Immature natural killer cell (primary cell): Measurements from ENCODE around the gene CALHM2. TPM values are rescaled to one million over a fixed set of nuclear protein-coding genes. Genes with fewer than 3 reads are reported as not detected.

Source experiments
- DNase-seq, 3 donors: peaks; one replicate each; pipeline ENCODE4 v3.0.0; 2022; ENCODE audit warnings: mixed read lengths in 1 of 3
- H3K27ac Mint-ChIP-seq, 6 donors: one replicate each; pipeline ENCODE4 v1.8.0; 2020; ENCODE audit warnings: mixed read lengths in 6 of 6, mild to moderate bottlenecking in 5 of 6, inconsistent platforms in 4 of 6, moderate library complexity in 3 of 6
- H3K27me3 Mint-ChIP-seq, 3 donors: one replicate each; pipeline ENCODE4 v1.8.0; 2020 to 2021; ENCODE audit warnings: low read depth in 3 of 3, mild to moderate bottlenecking in 3 of 3, mixed read lengths in 3 of 3, moderate library complexity in 3 of 3, inconsistent platforms in 1 of 3
- H3K36me3 Mint-ChIP-seq, 3 donors: one replicate each; pipeline ENCODE4 v1.8.0; 2020; ENCODE audit warnings: mixed read lengths in 3 of 3, inconsistent platforms in 2 of 3, mild to moderate bottlenecking in 2 of 3
- H3K4me1 Mint-ChIP-seq, 2 donors: one replicate each; pipeline ENCODE4 v1.8.0; 2020; ENCODE audit warnings: inconsistent platforms in 2 of 2, mild to moderate bottlenecking in 2 of 2, mixed read lengths in 2 of 2, moderate library complexity in 1 of 2
- H3K4me3 Mint-ChIP-seq, 5 donors: one replicate each; pipeline ENCODE4 v1.8.0; 2020; ENCODE audit warnings: mild to moderate bottlenecking in 5 of 5, mixed read lengths in 5 of 5, inconsistent platforms in 3 of 5, moderate library complexity in 3 of 5
- H3K9me3 Mint-ChIP-seq, 6 donors: one replicate each; pipeline ENCODE4 v1.8.0; 2020; ENCODE audit warnings: mild to moderate bottlenecking in 6 of 6, mixed read lengths in 6 of 6, inconsistent platforms in 4 of 6, moderate library complexity in 3 of 6
- polyA plus RNA-seq, 3 donors: library from polyadenylated mRNA; unstranded; fragments of 300-500 nt; fragmentation: Illumina TruSeq; gene quantifications; one replicate each; pipeline ENCODE4 v1.2.3, GENCODE V29; 2021

The CALHM2 gene
- polyA plus RNA-seq, 3 donors from 2014 or later = 43.3 to 125 (median 72.6) TPM

DNA sequence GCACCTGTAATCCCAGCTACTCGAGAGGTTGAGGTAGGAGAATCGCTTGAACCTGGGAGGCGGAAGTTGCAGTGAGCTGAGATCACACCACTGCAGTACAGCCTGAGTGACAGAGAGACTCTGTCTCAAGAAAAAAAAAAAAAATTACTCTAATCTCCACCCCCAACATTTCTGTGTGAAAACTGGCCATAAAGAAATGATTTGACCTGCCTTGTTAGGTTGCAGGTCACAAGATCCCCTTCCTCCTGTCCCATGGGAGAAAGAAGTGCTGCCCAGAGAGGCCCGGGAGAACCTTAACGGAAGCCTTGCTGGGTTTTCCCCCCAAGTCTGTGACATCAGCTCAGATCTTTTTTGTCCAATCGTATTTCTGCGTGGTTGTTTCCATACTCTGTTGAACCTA is 15.2 kb upstream of the CALHM2 start:
- peaks cover 45% of the 10 kb centered on the region in 2 donors for H3K4me1 Mint-ChIP-seq
- no peak for DNase-seq
- peak overlapping the region in 4 of 6 donors; percentile 34 to 85 (median 58) for H3K27ac Mint-ChIP-seq
- peaks cover 3 to 5% (median 3%) of the 10 kb centered on the region in 3 donors for H3K27me3 Mint-ChIP-seq
- H3K9me3 Mint-ChIP-seq = no peaks in the 10 kb centered on the region
- H3K36me3 Mint-ChIP-seq = no peaks in the 10 kb centered on the region
- H3K4me3 Mint-ChIP-seq = no peak overlapping the region

DNA sequence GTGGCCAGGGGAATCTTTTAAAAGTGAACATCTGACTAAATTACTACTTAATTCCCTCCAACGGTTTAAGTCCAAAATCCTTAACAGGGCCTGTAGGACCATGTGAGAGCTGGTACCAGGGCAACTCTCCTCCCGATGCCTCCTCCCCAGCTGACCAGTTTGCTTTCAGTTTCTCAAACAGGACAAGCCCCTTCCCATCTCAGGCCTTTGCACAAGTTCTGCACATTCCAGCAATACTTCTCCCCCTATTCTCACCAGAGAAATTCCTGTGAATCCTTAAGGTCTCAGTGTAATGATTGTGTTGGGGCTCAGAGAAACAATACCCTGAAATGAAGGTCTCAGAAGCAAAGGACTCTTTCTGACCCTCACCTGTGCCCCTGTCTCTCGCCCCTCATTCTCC is 14.6 kb upstream of the CALHM2 start:
- no peak overlapping the region for H3K4me3 Mint-ChIP-seq
- no peak for DNase-seq
- peaks cover 38% of the 10 kb centered on the region in 2 donors for H3K4me1 Mint-ChIP-seq
- peaks cover 3 to 5% (median 3%) of the 10 kb centered on the region in 3 donors for H3K27me3 Mint-ChIP-seq
- H3K27ac Mint-ChIP-seq = peak overlapping the region in 4 of 6 donors; percentile 39 to 85 (median 48)
- no peaks in the 10 kb centered on the region for H3K9me3 Mint-ChIP-seq
- no peaks in the 10 kb centered on the region for H3K36me3 Mint-ChIP-seq

DNA sequence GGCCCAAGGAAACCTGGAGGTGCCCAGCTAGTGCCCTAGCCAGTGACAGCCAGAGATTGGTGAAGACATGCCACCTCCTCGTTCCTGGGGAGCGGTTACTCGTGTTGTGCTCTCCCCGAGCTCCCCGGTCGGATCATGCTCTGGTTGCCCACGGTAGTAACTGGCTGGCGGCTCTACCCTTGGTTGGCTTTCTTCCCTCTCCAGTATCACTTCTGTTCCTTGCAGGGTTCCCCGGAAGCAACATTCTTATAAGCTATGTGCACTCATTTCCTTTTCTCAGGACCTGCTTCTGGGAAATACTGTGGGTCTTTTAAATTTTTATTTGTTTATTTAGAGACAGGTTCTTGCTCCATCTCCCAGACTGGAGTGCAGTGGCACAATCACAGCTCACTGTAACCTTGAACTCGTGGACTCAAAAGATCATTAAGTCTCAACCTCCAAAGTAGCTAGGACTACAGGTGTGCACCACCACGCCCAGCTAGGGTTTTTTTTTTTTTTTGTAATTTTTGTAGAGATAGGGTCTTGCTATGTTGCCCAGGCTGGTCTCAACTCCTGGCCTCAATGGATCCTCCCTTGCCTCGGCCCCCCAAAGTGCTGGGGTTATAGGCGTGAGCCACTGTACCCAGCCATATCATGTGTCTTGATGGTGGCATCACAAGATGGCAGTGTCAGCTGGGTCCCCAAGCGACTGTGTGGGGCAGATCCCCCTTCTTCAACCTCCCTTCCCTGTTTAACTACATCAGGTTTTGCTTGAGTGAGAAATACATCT is 13.4 kb upstream of the CALHM2 start:
- no peak for DNase-seq
- H3K4me1 Mint-ChIP-seq = peaks cover 26 to 28% of the 10 kb centered on the region in 2 donors
- H3K4me3 Mint-ChIP-seq = no peak overlapping the region
- H3K9me3 Mint-ChIP-seq = no peaks in the 10 kb centered on the region
- no peaks in the 10 kb centered on the region for H3K36me3 Mint-ChIP-seq
- H3K27ac Mint-ChIP-seq = no peak overlapping the region
- peaks cover 1 to 3% (median 2%) of the 10 kb centered on the region in 3 donors for H3K27me3 Mint-ChIP-seq

DNA sequence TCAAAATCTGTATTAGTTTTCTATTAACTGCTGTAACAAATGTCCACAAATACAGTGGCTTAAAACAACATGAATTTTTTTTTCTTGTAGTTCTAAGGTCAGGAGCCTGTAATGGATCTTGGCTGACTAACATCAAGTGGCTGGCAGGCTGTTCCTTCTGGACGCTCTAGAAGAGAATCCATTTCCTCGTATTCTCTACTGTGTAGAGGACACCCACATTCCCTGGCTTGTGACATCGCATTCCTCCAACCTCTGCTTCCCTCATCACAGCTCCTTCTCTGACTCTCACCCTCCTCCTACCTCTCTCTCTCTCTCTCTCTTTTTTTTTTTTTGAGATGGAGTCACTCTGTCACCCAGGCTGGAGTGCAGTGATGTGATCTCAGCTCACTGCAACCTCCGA is 11.3 kb upstream of the CALHM2 start:
- peak overlapping the region in 1 of 6 donors; percentile 85 for H3K27ac Mint-ChIP-seq
- peaks cover 28 to 32% of the 10 kb centered on the region in 2 donors for H3K4me1 Mint-ChIP-seq

DNA sequence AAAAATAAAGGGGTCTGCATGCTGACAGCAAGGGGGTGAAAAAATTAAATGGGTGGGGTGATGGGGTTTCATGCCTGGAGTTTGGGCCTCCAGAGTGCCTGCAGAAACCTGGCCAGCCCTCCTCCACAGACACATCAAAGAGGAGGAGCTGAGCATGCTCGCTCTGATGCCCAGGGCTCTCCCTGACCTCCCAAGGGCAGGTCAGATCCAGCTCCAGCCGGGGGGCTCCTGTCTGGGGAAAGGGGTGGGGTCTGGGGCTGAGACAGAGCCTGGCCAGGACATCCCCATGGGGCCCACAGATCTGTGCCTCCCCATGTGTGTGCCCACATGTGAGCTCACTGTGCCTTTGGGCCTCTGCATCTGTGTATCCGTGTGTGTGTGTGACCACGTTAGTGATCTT is 7.4 kb upstream of the CALHM2 start:
- H3K27ac Mint-ChIP-seq = peak overlapping the region; percentile 76 to 92 (median 84)

More for the DNA sequence above, 11.3 kb upstream of the CALHM2 start:
- Mint-ChIP-seq H3K27me3 (peaks cover 0 to 2% (median 0%) of the 10 kb centered on the region in 3 donors), H3K4me3 (no peak overlapping the region), H3K36me3 (no peaks in the 10 kb centered on the region), H3K9me3 (no peaks in the 10 kb centered on the region)
- no peak for DNase-seq

DNA sequence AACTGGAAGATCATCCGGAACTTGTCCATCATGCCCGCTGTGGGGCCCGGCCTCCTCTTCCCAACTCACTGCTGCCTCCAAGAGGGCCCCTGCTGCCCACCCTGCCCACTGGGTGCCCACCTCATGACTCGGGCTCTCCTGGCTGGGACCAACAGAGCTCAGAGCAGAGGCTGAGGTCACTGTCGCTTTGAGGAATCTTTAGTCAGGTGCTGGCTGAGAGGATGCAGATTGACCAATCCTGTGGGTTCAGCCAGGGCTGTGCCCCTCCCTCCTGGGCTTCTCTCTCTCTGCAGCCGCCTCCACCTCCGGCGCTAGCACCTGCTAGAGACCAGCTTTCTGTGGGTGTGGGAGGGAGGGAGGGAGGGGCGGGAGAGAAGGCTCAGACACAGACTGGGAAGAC is 6.5 kb upstream of the CALHM2 start, which contains the start of gene CALHM1:
Gene CALHM1, minus strand, starts transcription at position 181 of the 400 bp plus-strand sequence. Its CDS starts 149 bp downstream, at position 32.
- Mint-ChIP-seq H3K27ac (peak within 1 kb of the TSS; percentile 76 to 92 (median 84)), H3K27me3 (peaks cover 0 to 2% (median 0%) of the 10 kb centered on the region in 3 donors), H3K4me3 (peak within 1 kb of the TSS; percentile 74 to 80 (median 78)), H3K4me1 (peaks cover 25 to 29% of the 10 kb centered on the region in 2 donors), H3K36me3 (no peaks in the 10 kb centered on the region), H3K9me3 (no peaks in the 10 kb centered on the region)
- DNase-seq = peak in 2 of 3 donors; percentile 25 to 26

More for the DNA sequence above, 7.4 kb upstream of the CALHM2 start:
- no peaks in the 10 kb centered on the region for H3K36me3 Mint-ChIP-seq
- H3K4me3 Mint-ChIP-seq = peak overlapping the region; percentile 74 to 80 (median 78)
- H3K27me3 Mint-ChIP-seq = peaks cover 0 to 2% (median 0%) of the 10 kb centered on the region in 3 donors
- peaks cover 22 to 26% of the 10 kb centered on the region in 2 donors for H3K4me1 Mint-ChIP-seq
- no peaks in the 10 kb centered on the region for H3K9me3 Mint-ChIP-seq
- no peak for DNase-seq

DNA sequence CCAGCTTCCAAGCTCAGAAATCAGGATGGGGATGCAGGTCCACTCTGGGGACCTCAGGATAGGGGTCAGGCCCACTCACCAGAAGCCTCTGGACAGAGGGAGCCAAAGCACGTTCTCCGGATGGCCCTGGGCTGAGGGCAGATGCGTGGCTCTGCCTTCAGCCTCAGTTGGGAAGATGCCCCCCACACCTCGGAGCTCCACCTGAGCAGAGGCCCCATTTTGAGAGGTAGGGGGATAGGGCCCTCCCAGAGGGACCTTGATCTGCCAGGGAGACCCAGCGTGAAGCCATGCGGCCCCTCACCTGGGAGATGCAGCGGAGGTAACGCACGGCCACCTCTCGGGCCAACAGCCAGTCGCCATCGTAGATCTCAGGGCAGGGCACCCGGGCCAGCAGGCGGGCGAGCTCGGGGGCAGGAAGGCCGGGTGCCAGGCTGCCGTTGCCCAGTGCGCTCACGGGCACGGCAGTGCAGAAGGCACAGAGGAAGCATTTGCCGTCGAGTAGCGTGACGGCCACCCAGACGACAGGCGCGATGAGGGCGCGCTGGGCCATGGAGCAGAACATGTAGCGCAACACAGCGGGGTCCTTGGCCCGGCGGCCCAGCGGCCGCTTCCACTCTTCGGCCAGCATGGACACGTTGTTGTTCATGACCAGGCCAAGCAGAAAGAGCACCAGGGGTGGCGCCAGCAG is 5.9 kb upstream of the CALHM2 start:
- Mint-ChIP-seq H3K9me3 (no peaks in the 10 kb centered on the region), H3K36me3 (no peaks in the 10 kb centered on the region), H3K4me3 (peak overlapping the region in 2 of 5 donors; percentile 35 to 60), H3K27me3 (peaks cover 0 to 2% (median 0%) of the 10 kb centered on the region in 3 donors), H3K27ac (peak overlapping the region in 2 of 6 donors; percentile 5 to 67), H3K4me1 (peaks cover 30 to 36% of the 10 kb centered on the region in 2 donors)
- DNase-seq = no peak

DNA sequence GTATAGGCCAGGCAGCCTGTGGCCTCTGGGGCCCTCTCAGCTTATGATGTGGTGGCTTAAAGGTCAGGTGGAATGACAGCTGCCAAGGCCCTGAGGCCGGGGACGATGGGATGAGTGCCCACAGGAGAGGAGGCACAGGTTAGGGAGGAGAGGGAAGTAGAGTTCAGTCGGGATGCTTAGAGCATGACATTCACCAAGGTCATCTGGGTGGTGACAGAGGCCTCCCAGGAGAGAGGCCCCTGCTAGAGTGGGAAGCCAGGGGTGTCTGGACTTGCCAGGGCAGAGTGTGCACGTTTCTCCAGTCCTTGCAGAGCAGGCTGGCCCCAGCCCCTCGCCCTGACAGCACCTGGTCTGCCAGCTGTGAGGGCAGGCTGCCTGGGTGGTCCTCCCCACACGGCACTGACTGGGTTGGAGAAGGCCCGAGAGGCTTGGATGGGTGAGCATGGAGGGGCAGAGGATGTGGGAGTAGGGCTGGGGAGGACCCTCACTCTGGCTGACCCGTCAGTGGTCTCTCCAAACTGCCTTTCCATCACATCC is 5.1 kb upstream of the CALHM2 start:
- Mint-ChIP-seq H3K27me3 (peaks cover 0 to 2% (median 0%) of the 10 kb centered on the region in 3 donors), H3K4me3 (peak overlapping the region in 2 of 5 donors; percentile 30 to 50), H3K27ac (peak overlapping the region in 5 of 6 donors; percentile 27 to 86 (median 74)), H3K36me3 (no peaks in the 10 kb centered on the region), H3K4me1 (peaks cover 35 to 42% of the 10 kb centered on the region in 2 donors), H3K9me3 (no peaks in the 10 kb centered on the region)
- DNase-seq = no peak

DNA sequence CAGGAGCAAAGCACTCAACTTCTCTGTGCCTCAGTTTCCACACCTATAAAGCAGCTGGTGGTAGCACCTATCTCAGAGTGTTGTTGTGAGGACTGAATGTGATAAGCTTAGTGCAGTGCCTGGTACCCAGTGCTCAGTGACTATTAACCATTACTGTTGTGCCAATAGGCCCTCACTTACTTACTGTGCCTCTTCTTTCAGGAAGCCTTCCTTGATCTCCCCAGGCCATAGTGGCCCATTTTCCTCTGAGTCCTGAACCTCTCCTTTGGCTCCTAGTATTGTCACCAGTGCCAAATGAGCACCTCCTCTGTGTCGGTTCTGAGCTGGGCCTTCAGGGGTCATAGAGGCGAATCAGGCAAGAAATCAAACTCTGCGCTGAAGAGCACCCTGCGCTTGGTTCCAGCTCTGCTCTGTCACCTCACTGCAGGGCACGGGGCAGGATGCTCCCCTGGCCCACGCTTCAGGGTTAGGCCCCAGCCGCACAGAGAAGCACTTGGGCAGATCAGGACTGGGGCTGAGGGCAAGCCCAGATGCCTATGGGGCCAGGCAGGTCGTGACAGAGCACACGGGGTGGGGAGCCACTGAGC is 4.0 kb upstream of the CALHM2 start:
- H3K36me3 Mint-ChIP-seq = peaks cover 0 to under 1% (median 0%) of the 10 kb centered on the region in 3 donors
- H3K4me1 Mint-ChIP-seq = peaks cover 38 to 43% of the 10 kb centered on the region in 2 donors
- no peak overlapping the region for H3K4me3 Mint-ChIP-seq
- H3K27me3 Mint-ChIP-seq = peaks cover 0 to 2% (median 2%) of the 10 kb centered on the region in 3 donors
- H3K9me3 Mint-ChIP-seq = no peaks in the 10 kb centered on the region
- no peak for DNase-seq
- H3K27ac Mint-ChIP-seq = peak overlapping the region in 1 of 6 donors; percentile 11

DNA sequence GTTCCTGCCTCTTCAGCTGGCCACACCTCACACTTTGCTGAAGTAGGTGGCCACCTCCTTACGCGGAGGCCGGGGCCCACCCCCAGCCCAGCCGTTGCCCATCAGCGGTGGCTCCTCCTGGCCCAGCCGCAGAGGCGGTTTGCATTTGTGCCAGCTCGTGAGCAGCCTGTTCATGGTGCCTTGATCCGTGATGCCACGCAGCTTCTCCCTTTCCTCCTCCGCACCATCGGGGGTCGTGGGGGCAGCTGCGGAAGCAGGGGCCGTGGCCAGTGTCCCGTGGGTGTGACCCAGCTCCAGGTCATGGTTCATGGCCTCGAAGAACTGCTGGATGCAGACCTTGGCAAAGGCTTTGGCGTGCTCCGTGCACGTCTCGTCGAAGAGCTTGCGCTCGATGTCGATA is 3.1 kb upstream of the CALHM2 start:
- Mint-ChIP-seq H3K27ac (no peak overlapping the region), H3K36me3 (peaks cover 0 to 8% (median 0%) of the 10 kb centered on the region in 3 donors)

DNA sequence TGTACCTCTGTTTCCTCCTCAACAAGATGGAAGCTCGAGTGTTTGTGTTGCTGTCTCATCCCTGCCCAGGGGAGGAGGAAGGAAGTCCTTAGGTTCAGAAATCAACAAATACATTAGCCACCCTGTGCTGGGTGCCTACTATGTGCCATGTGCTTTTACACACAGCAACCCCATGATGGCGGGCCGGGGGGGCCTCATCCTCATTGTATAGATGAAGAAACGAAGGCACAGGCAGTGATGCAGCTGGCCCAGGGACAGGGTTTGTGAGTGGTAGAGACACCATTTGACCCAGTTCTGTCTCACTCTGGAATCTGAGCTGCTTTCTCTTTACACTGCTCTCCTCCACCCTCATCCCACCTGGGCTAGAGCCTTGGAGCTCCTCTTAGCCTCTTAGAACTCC is 1.9 kb upstream of the CALHM2 start:
- Mint-ChIP-seq H3K4me3 (peak overlapping the region in 4 of 5 donors; percentile 63 to 99 (median 96)), H3K27me3 (peaks cover 0 to 6% (median 3%) of the 10 kb centered on the region in 3 donors), H3K9me3 (no peaks in the 10 kb centered on the region), H3K4me1 (peaks cover 47 to 48% of the 10 kb centered on the region in 2 donors), H3K27ac (peak overlapping the region in 5 of 6 donors; percentile 2 to 79 (median 65)), H3K36me3 (peaks cover 4 to 17% (median 9%) of the 10 kb centered on the region in 3 donors)
- DNase-seq = no peak

More for the DNA sequence above, 3.1 kb upstream of the CALHM2 start:
- no peaks in the 10 kb centered on the region for H3K9me3 Mint-ChIP-seq
- no peak for DNase-seq
- peaks cover 0 to 4% (median 2%) of the 10 kb centered on the region in 3 donors for H3K27me3 Mint-ChIP-seq
- no peak overlapping the region for H3K4me3 Mint-ChIP-seq
- H3K4me1 Mint-ChIP-seq = peaks cover 47 to 48% of the 10 kb centered on the region in 2 donors

DNA sequence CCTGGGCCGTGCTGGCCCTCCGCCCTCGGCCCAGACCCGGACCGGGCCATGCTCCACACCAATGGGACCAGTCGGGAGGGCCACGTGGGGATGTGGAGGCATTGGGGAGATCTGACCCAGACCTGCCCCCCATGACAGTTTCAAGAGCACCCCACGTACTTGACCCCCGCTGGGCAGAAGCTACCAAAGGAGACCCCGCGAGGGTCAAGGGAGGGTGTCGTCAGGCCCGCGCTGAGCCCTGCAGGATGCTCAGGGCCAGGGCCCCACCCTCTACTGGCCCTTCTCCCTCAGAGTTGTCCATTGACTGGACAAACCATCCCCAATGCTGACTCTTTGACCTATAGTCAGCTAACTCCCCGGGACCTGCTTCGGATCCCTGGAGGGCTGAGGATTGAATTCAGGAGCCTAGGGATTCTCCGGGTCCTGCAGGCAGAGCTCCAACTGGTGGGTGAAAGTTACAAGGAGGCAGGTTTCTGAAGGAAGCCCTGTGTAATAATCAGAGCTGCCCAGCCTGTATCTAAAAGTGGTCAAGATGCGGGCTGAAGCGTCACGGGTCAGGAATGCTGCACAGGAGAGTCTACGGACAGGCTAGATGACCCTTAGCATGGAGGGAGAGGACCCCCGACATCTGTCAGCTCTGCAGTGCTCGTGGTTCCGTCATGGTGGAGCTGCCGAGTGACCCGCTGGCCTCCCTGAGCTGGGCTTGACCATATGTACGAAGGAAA is 498 bp upstream of the CALHM2 start:
- Mint-ChIP-seq H3K27me3 (peaks cover 0 to 6% (median 3%) of the 10 kb centered on the region in 3 donors), H3K4me1 (peaks cover 51 to 56% of the 10 kb centered on the region in 2 donors), H3K4me3 (peak overlapping the region; percentile 94 to 99 (median 97)), H3K9me3 (no peaks in the 10 kb centered on the region), H3K27ac (peak overlapping the region; percentile 69 to 95 (median 82)), H3K36me3 (peaks cover 8 to 27% (median 18%) of the 10 kb centered on the region in 3 donors)
- DNase-seq = no peak
